Breast epithelium (tissue), 3 donors: Measurements from ENCODE around the gene YES1.

Experiments
- CTCF ChIP-seq, 3 donors: fragments of 450-650 bp; IDR thresholded peaks; one replicate each; pipeline ENCODE4 v1.5.1; 2016 to 2017; ENCODE audit warnings: antibody characterized with exemption in 3 of 3, mild to moderate bottlenecking in 3 of 3, moderate library complexity in 3 of 3
- POLR2AphosphoS5 ChIP-seq, 3 donors: sonication (generic); formaldehyde crosslinking; IDR thresholded peaks; one replicate each; pipeline ENCODE4 v1.6.1; 2017; ENCODE audit warnings: antibody characterized with exemption in 3 of 3

DNA sequence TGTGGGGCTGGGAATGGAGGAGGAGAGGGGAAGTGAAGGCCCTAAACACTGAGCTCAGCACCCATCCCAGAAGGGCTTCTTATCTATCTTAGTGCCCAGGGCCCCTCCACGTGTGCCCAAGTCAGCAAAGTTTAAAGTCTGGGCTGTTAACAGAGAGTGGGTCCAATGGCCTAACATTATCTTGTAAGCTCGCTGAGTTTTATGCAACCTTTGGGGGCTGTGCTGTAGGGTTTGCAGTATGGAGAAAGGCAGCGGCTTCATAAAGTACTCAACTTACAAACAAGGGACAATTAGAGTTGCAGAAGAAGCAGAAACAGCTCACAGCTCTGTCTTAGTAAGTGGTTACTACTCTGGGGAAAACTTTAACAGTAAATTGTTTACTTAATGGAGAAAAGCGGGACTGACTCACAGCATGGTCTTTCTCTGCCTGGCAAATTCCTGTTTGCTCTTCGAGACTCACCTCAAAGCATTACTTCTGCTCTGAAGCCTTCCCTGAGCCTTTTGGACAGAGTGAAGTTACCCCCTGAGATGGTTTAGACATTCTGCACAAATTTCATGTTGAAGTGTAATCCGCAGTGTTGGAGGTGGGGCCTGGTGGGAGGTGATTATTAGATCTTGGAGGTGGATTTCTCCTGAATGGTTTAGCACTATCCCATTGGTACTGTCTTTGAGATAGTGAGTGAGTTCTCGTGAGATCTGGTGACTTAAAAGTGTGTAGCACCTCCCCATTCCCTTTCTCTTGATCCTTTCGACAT lies 108.7 kb downstream of the YES1 start:
- TF ChIP-seq POLR2AphosphoS5 (IDR thresholded peaks at IDR 0.05) (no peak), CTCF (IDR thresholded peaks at IDR 0.05) (no peak)
